HG03135 (cell line): Measurements from ENCODE around the gene HMCES.
"Not testable (repeated sequence)": the region's sequence is repeated elsewhere in the genome, so short reads cannot be mapped to it uniquely, and the experiment has no call there.

Experiments used
- ATAC-seq: cut with Tn5 transposase; IDR thresholded peaks from one replicate; pipeline ENCODE4 v1.9.1; 2021; ENCODE audit warnings: mild to moderate bottlenecking, moderate library complexity; ENCODE audit not compliant: unreplicated experiment

The HMCES gene

GRCh38 chr3:129256270-129256669, 22.4 kb upstream of the HMCES start:
- ATAC-seq: no peak

GRCh38 chr3:129257609-129258008, 21.1 kb upstream of the HMCES start:
- ATAC-seq: no peak

GRCh38 chr3:129259612-129260477, 18.8 kb upstream of the HMCES start:
- ATAC-seq: no peak

GRCh38 chr3:129260606-129261005, 18.1 kb upstream of the HMCES start:
- no peak for ATAC-seq

GRCh38 chr3:129261894-129262293, 16.8 kb upstream of the HMCES start:
- no peak for ATAC-seq

GRCh38 chr3:129263161-129263910, 15.3 kb upstream of the HMCES start:
- ATAC-seq: no peak

- not testable (repeated sequence) for ATAC-seq
Measured at GRCh38 chr3:129264994-129265393, 13.7 kb upstream of the HMCES start.

- no peak for ATAC-seq
Measured at GRCh38 chr3:129266651-129267050, 12.0 kb upstream of the HMCES start.

GRCh38 chr3:129268396-129268795, 10.3 kb upstream of the HMCES start:
- no peak for ATAC-seq

- no peak for ATAC-seq
Measured at GRCh38 chr3:129271674-129272073, 7.0 kb upstream of the HMCES start.

- ATAC-seq: peak; percentile 78
Measured at GRCh38 chr3:129276385-129276784, 2.3 kb upstream of the HMCES start.

- no peak for ATAC-seq
Measured at GRCh38 chr3:129277829-129278271, 820 bp upstream of the HMCES start.

- peak; percentile 3 for ATAC-seq
Measured at GRCh38 chr3:129278966-129279906, 566 bp downstream of the HMCES start.

- ATAC-seq: no peak
Measured at GRCh38 chr3:129280183-129280582, 1.5 kb downstream of the HMCES start.

GRCh38 chr3:129281726-129282125, 3.1 kb downstream of the HMCES start:
- no peak for ATAC-seq

- peak; percentile 79 for ATAC-seq
Measured at GRCh38 chr3:129282727-129283327, 4.2 kb downstream of the HMCES start.

- ATAC-seq: no peak
Measured at GRCh38 chr3:129286081-129286480, 7.4 kb downstream of the HMCES start.

GRCh38 chr3:129288446-129288845, 9.8 kb downstream of the HMCES start:
- ATAC-seq: no peak

GRCh38 chr3:129289201-129289921, 10.7 kb downstream of the HMCES start:
- no peak for ATAC-seq
